ENCODE measurements around the gene SLC7A9.
"Not testable (repeated sequence)": the region's sequence is repeated elsewhere in the genome, so short reads cannot be mapped to it uniquely, and the experiment has no call there.

The SLC7A9 gene

GRCh38 chr19:32824191-32824751 is 45.3 kb downstream of the SLC7A9 start:
- no peak for DNase-seq

- no peak for DNase-seq
These were observed 45.8 kb downstream of the SLC7A9 start for GRCh38 chr19:32823747-32824102.

GRCh38 chr19:32822916-32823746 is 46.4 kb downstream of the SLC7A9 start:
- no peak for DNase-seq

GRCh38 chr19:32819419-32820400 is 49.9 kb downstream of the SLC7A9 start:
- no peak for DNase-seq

GRCh38 chr19:32818536-32818935 is 51.0 kb downstream of the SLC7A9 start:
- DNase-seq = no peak

- no peak for DNase-seq
These were observed 51.7 kb downstream of the SLC7A9 start for GRCh38 chr19:32817569-32818476.

- no peak for DNase-seq
These were observed 52.9 kb downstream of the SLC7A9 start for GRCh38 chr19:32816555-32817099.

- no peak for DNase-seq
These were observed 54.9 kb downstream of the SLC7A9 start for GRCh38 chr19:32814624-32815023.

GRCh38 chr19:32813862-32814425 is 55.6 kb downstream of the SLC7A9 start:
- no peak for DNase-seq

GRCh38 chr19:32812571-32812970 is 57.0 kb downstream of the SLC7A9 start:
- DNase-seq = no peak

GRCh38 chr19:32812036-32812435 is 57.5 kb downstream of the SLC7A9 start:
- no peak for DNase-seq

- DNase-seq = no peak
These were observed 58.4 kb downstream of the SLC7A9 start for GRCh38 chr19:32811151-32811550.

GRCh38 chr19:32810452-32810851 is 59.1 kb downstream of the SLC7A9 start:
- no peak for DNase-seq

GRCh38 chr19:32809754-32810153 is 59.8 kb downstream of the SLC7A9 start:
- DNase-seq = no peak

GRCh38 chr19:32809254-32809653 is 60.3 kb downstream of the SLC7A9 start:
- DNase-seq = no peak

- no peak for DNase-seq
These were observed 61.3 kb downstream of the SLC7A9 start for GRCh38 chr19:32808236-32808635.

- no peak for DNase-seq
These were observed 66.7 kb downstream of the SLC7A9 start for GRCh38 chr19:32802840-32803239.

GRCh38 chr19:32800754-32801153 is 68.8 kb downstream of the SLC7A9 start:
- no peak for DNase-seq

- DNase-seq = no peak
These were observed 69.4 kb downstream of the SLC7A9 start for GRCh38 chr19:32800191-32800590.

GRCh38 chr19:32798201-32798600 is 71.4 kb downstream of the SLC7A9 start:
- no peak for DNase-seq

- no peak for DNase-seq
These were observed 80.1 kb downstream of the SLC7A9 start for GRCh38 chr19:32789429-32789828.

GRCh38 chr19:32787895-32788294 is 81.7 kb downstream of the SLC7A9 start:
- not testable (repeated sequence) for DNase-seq
